Naive B cell (primary cell): ENCODE results near the gene TMEM17. TPM values are rescaled to one million over a fixed set of nuclear protein-coding genes. Genes with fewer than 3 reads are reported as not detected.

Source experiments
- ATAC-seq, 2 donors: fragments of 150-1000 bp; cut with Tn5 transposase; 2 replicates each; pipeline ENCODE4 v1.10.0; 2021; ENCODE audit warnings: low read depth in 2 of 2, mild to moderate bottlenecking in 2 of 2, moderate library complexity in 2 of 2
- DNase-seq: peaks from one replicate; pipeline ENCODE4 v3.0.0; 2022
- H3K27ac Mint-ChIP-seq, 6 donors: one replicate each; pipeline ENCODE4 v1.8.0; 2020 to 2022; ENCODE audit warnings: mild to moderate bottlenecking in 6 of 6, mixed read lengths in 6 of 6, moderate library complexity in 5 of 6, inconsistent platforms in 2 of 6
- H3K27me3 Mint-ChIP-seq, 3 donors: one replicate each; pipeline ENCODE4 v1.8.0; 2021 to 2022; ENCODE audit warnings: mixed read lengths in 3 of 3, mild to moderate bottlenecking in 1 of 3
- H3K36me3 Mint-ChIP-seq, 2 donors: one replicate each; pipeline ENCODE4 v1.8.0; 2020 to 2022; ENCODE audit warnings: mixed read lengths in 2 of 2, inconsistent platforms in 1 of 2, mild to moderate bottlenecking in 1 of 2
- H3K4me1 Mint-ChIP-seq, 3 donors: one replicate each; pipeline ENCODE4 v1.8.0; 2020 to 2022; ENCODE audit warnings: mixed read lengths in 3 of 3, inconsistent platforms in 1 of 3, mild to moderate bottlenecking in 1 of 3, moderate library complexity in 1 of 3
- H3K4me3 Mint-ChIP-seq, 8 donors: one replicate each; pipeline ENCODE4 v1.8.0; 2020 to 2022; ENCODE audit warnings: mild to moderate bottlenecking in 8 of 8, mixed read lengths in 8 of 8, moderate library complexity in 8 of 8, inconsistent platforms in 2 of 8
- H3K9me3 Mint-ChIP-seq, 7 donors: one replicate each; pipeline ENCODE4 v1.8.0; 2020 to 2022; ENCODE audit warnings: mixed read lengths in 7 of 7, mild to moderate bottlenecking in 5 of 7, inconsistent platforms in 2 of 7, moderate library complexity in 1 of 7
- polyA plus RNA-seq, 6 donors: library from polyadenylated mRNA; unstranded; fragments of 300-500 nt; fragmentation: Illumina TruSeq; gene quantifications; one replicate each; pipeline ENCODE4 v1.2.3, GENCODE V29; 2021; ENCODE audit warnings: low read depth in 6 of 6

Gene TMEM17
- polyA plus RNA-seq, 6 donors from 2014 or later = not detected

GRCh38 chr2:62465039-62465740 lies 40.8 kb downstream of the TMEM17 start:
- Mint-ChIP-seq H3K36me3 (no peaks in the 10 kb centered on the region), H3K27me3 (no peaks in the 10 kb centered on the region), H3K27ac (no peak overlapping the region), H3K4me3 (no peak overlapping the region), H3K9me3 (no peaks in the 10 kb centered on the region), H3K4me1 (peaks cover 0 to 5% (median 0%) of the 10 kb centered on the region in 3 donors)
- ATAC-seq (no peak), DNase-seq (no peak)

GRCh38 chr2:62464221-62465007 lies 41.6 kb downstream of the TMEM17 start:
- no peaks in the 10 kb centered on the region for H3K4me1 Mint-ChIP-seq
- H3K36me3 Mint-ChIP-seq = no peaks in the 10 kb centered on the region
- ATAC-seq (no peak), DNase-seq (no peak)
- H3K27ac Mint-ChIP-seq = peak overlapping the region in 1 of 6 donors; percentile 49
- H3K4me3 Mint-ChIP-seq = no peak overlapping the region
- no peaks in the 10 kb centered on the region for H3K9me3 Mint-ChIP-seq
- no peaks in the 10 kb centered on the region for H3K27me3 Mint-ChIP-seq

GRCh38 chr2:62462211-62462610 lies 43.8 kb downstream of the TMEM17 start:
- Mint-ChIP-seq H3K27me3 (peaks cover 0 to 6% (median 0%) of the 10 kb centered on the region in 3 donors), H3K36me3 (no peaks in the 10 kb centered on the region), H3K27ac (no peak overlapping the region), H3K4me1 (no peaks in the 10 kb centered on the region), H3K9me3 (no peaks in the 10 kb centered on the region), H3K4me3 (no peak overlapping the region)
- ATAC-seq = no peak
- no peak for DNase-seq

- Mint-ChIP-seq H3K27ac (no peak overlapping the region), H3K36me3 (no peaks in the 10 kb centered on the region), H3K4me3 (no peak overlapping the region), H3K4me1 (no peaks in the 10 kb centered on the region), H3K9me3 (no peaks in the 10 kb centered on the region), H3K27me3 (peaks cover 0 to 6% (median 0%) of the 10 kb centered on the region in 3 donors)
- no peak for ATAC-seq
- DNase-seq = no peak
Measured at GRCh38 chr2:62461707-62462106, 44.3 kb downstream of the TMEM17 start.

- H3K4me1 Mint-ChIP-seq = no peaks in the 10 kb centered on the region
- no peaks in the 10 kb centered on the region for H3K9me3 Mint-ChIP-seq
- H3K36me3 Mint-ChIP-seq = no peaks in the 10 kb centered on the region
- DNase-seq = no peak
- H3K27me3 Mint-ChIP-seq = peaks cover 4 to 11% (median 6%) of the 10 kb centered on the region in 3 donors
- no peak overlapping the region for H3K27ac Mint-ChIP-seq
- no peak overlapping the region for H3K4me3 Mint-ChIP-seq
- no peak for ATAC-seq
Measured at GRCh38 chr2:62461017-62461553, 44.9 kb downstream of the TMEM17 start.

- Mint-ChIP-seq H3K36me3 (no peaks in the 10 kb centered on the region), H3K4me1 (no peaks in the 10 kb centered on the region), H3K27me3 (peaks cover 8 to 15% (median 9%) of the 10 kb centered on the region in 3 donors), H3K9me3 (no peaks in the 10 kb centered on the region), H3K4me3 (no peak overlapping the region), H3K27ac (no peak overlapping the region)
- DNase-seq (no peak), ATAC-seq (no peak)
Measured at GRCh38 chr2:62460175-62460574, 45.8 kb downstream of the TMEM17 start.

- no peaks in the 10 kb centered on the region for H3K9me3 Mint-ChIP-seq
- ATAC-seq = no peak
- H3K27ac Mint-ChIP-seq = no peak overlapping the region
- no peak for DNase-seq
- H3K36me3 Mint-ChIP-seq = no peaks in the 10 kb centered on the region
- no peak overlapping the region for H3K4me3 Mint-ChIP-seq
- no peaks in the 10 kb centered on the region for H3K4me1 Mint-ChIP-seq
- peaks cover 8 to 15% (median 9%) of the 10 kb centered on the region in 3 donors for H3K27me3 Mint-ChIP-seq
Measured at GRCh38 chr2:62459672-62460071, 46.3 kb downstream of the TMEM17 start.

GRCh38 chr2:62459106-62459505 lies 46.9 kb downstream of the TMEM17 start:
- no peaks in the 10 kb centered on the region for H3K4me1 Mint-ChIP-seq
- ATAC-seq (no peak), DNase-seq (no peak)
- H3K9me3 Mint-ChIP-seq = no peaks in the 10 kb centered on the region
- H3K36me3 Mint-ChIP-seq = no peaks in the 10 kb centered on the region
- H3K27me3 Mint-ChIP-seq = peaks cover 8 to 15% (median 9%) of the 10 kb centered on the region in 3 donors
- H3K4me3 Mint-ChIP-seq = no peak overlapping the region
- no peak overlapping the region for H3K27ac Mint-ChIP-seq

- peaks cover 8 to 15% (median 9%) of the 10 kb centered on the region in 3 donors for H3K27me3 Mint-ChIP-seq
- H3K36me3 Mint-ChIP-seq = no peaks in the 10 kb centered on the region
- DNase-seq = no peak
- H3K4me3 Mint-ChIP-seq = peak overlapping the region in 1 of 8 donors; percentile 55
- no peak for ATAC-seq
- no peaks in the 10 kb centered on the region for H3K9me3 Mint-ChIP-seq
- H3K27ac Mint-ChIP-seq = peak overlapping the region in 1 of 6 donors; percentile 76
- no peaks in the 10 kb centered on the region for H3K4me1 Mint-ChIP-seq
Measured at GRCh38 chr2:62458671-62459081, 47.3 kb downstream of the TMEM17 start.

- no peak for DNase-seq
- Mint-ChIP-seq H3K27ac (peak overlapping the region in 1 of 6 donors; percentile 76), H3K27me3 (peaks cover 8 to 15% (median 9%) of the 10 kb centered on the region in 3 donors), H3K9me3 (no peaks in the 10 kb centered on the region), H3K4me3 (peak overlapping the region in 3 of 8 donors; percentile 35 to 55 (median 45)), H3K36me3 (no peaks in the 10 kb centered on the region), H3K4me1 (no peaks in the 10 kb centered on the region)
- ATAC-seq = no peak
Measured at GRCh38 chr2:62458206-62458641, 47.8 kb downstream of the TMEM17 start.

- H3K4me1 Mint-ChIP-seq = no peaks in the 10 kb centered on the region
- H3K27me3 Mint-ChIP-seq = peaks cover 8 to 15% (median 9%) of the 10 kb centered on the region in 3 donors
Measured at GRCh38 chr2:62457556-62457955, 48.4 kb downstream of the TMEM17 start.

GRCh38 chr2:62456721-62457539 lies 49.1 kb downstream of the TMEM17 start:
- Mint-ChIP-seq H3K27me3 (peaks cover 8 to 15% (median 9%) of the 10 kb centered on the region in 3 donors), H3K36me3 (no peaks in the 10 kb centered on the region), H3K9me3 (no peaks in the 10 kb centered on the region), H3K4me1 (no peaks in the 10 kb centered on the region), H3K4me3 (peak overlapping the region in 7 of 8 donors; percentile 40 to 79 (median 54)), H3K27ac (no peak overlapping the region)
- DNase-seq (peak; percentile 69), ATAC-seq (peak; percentile 77 to 85)

More at GRCh38 chr2:62457556-62457955, 48.4 kb downstream of the TMEM17 start:
- Mint-ChIP-seq H3K9me3 (no peaks in the 10 kb centered on the region), H3K4me3 (peak overlapping the region in 7 of 8 donors; percentile 40 to 79 (median 54)), H3K36me3 (no peaks in the 10 kb centered on the region), H3K27ac (no peak overlapping the region)
- ATAC-seq (no peak), DNase-seq (no peak)
